SK-N-SH treated with all-trans-retinoic acid at 6 μM for 48 hours (cell line): Measurements from ENCODE around the gene ARHGDIB.

Experiments
- ATAC-seq: fragments of 200-7000 bp; cut with Tn5 transposase; 3 replicates; pipeline ENCODE4 v1.9.1; 2020; ENCODE audit warnings: mild to moderate bottlenecking, moderate library complexity
- ARNTL ChIP-seq: fragments of 450-650 bp; formaldehyde crosslinking; IDR thresholded peaks from 2 replicates; pipeline ENCODE4 v1.5.0; 2020; ENCODE audit warnings: low read depth, mild to moderate bottlenecking, moderate library complexity, borderline replicate concordance
- BACH2 ChIP-seq: fragments of 250-450 bp; sonication (Bioruptor Pico); IDR thresholded peaks from 2 replicates; pipeline ENCODE4 v1.9.0; 2021; ENCODE audit warnings: mild to moderate bottlenecking, borderline replicate concordance
- CSDC2 ChIP-seq: fragments of 250-450 bp; sonication (Bioruptor Pico); IDR thresholded peaks from 2 replicates; pipeline ENCODE4 v1.5.0; 2020; ENCODE audit warnings: mild to moderate bottlenecking, moderate library complexity
- ESRRG ChIP-seq: fragments of 250-450 bp; sonication (Bioruptor Pico); IDR thresholded peaks from 2 replicates; pipeline ENCODE4 v1.6.1; 2021; ENCODE audit warnings: mild to moderate bottlenecking
- GLIS3 ChIP-seq: fragments of 250-450 bp; sonication (Bioruptor Pico); IDR thresholded peaks from 2 replicates; pipeline ENCODE4 v1.5.0; 2020; ENCODE audit warnings: mild to moderate bottlenecking, moderate library complexity
- ISL1 ChIP-seq: fragments of 250-450 bp; sonication (Bioruptor Pico); IDR thresholded peaks from 2 replicates; pipeline ENCODE4 v2.1.2; 2022; ENCODE audit warnings: mild to moderate bottlenecking, moderate library complexity
- OSR1 ChIP-seq: fragments of 250-450 bp; sonication (Bioruptor Pico); IDR thresholded peaks from 2 replicates; pipeline ENCODE4 v1.8.0; 2022; ENCODE audit warnings: moderate library complexity, mild to moderate bottlenecking, inconsistent platforms
- PATZ1 ChIP-seq: fragments of 250-450 bp; sonication (Bioruptor Pico); IDR thresholded peaks from 2 replicates; pipeline ENCODE4 v1.8.0; 2020; ENCODE audit warnings: mild to moderate bottlenecking, moderate library complexity, borderline replicate concordance
- PPARA ChIP-seq: fragments of 250-450 bp; sonication (Bioruptor Pico); IDR thresholded peaks from 2 replicates; pipeline ENCODE4 v1.5.0; 2020; ENCODE audit warnings: mild to moderate bottlenecking, borderline replicate concordance
- RARB ChIP-seq: fragments of 250-450 bp; sonication (Bioruptor Pico); IDR thresholded peaks from 2 replicates; pipeline ENCODE4 v1.8.0; 2021; ENCODE audit warnings: mild to moderate bottlenecking, moderate library complexity
- SNAI2 ChIP-seq: fragments of 250-450 bp; sonication (Bioruptor Pico); IDR thresholded peaks from 2 replicates; pipeline ENCODE4 v1.5.0; 2020; ENCODE audit warnings: mild to moderate bottlenecking, moderate library complexity
- TCF4 ChIP-seq: fragments of 250-450 bp; sonication (Bioruptor Pico); IDR thresholded peaks from 2 replicates; pipeline ENCODE4 v1.8.0; 2021; ENCODE audit warnings: mild to moderate bottlenecking, moderate library complexity, borderline replicate concordance
- TOX ChIP-seq: fragments of 250-450 bp; sonication (Bioruptor Pico); IDR thresholded peaks from 2 replicates; pipeline ENCODE4 v1.8.0; 2021; ENCODE audit warnings: mild to moderate bottlenecking, moderate library complexity, borderline replicate concordance
- TSHZ2 ChIP-seq: fragments of 250-450 bp; sonication (Bioruptor Pico); IDR thresholded peaks from 2 replicates; pipeline ENCODE4 v1.5.0; 2020; ENCODE audit warnings: mild to moderate bottlenecking, moderate library complexity
- ZC3H10 ChIP-seq: fragments of 250-450 bp; sonication (Bioruptor Pico); IDR thresholded peaks from 2 replicates; pipeline ENCODE4 v1.5.1; 2021; ENCODE audit warnings: mild to moderate bottlenecking, moderate library complexity
- ZFP3 ChIP-seq: fragments of 250-450 bp; sonication (Bioruptor Pico); IDR thresholded peaks from 2 replicates; pipeline ENCODE4 v1.5.0; 2020; ENCODE audit warnings: mild to moderate bottlenecking, moderate library complexity
- ZFP30 ChIP-seq: fragments of 450-650 bp; formaldehyde crosslinking; IDR thresholded peaks from 2 replicates; pipeline ENCODE4 v1.5.0; 2022; ENCODE audit warnings: mild to moderate bottlenecking, moderate library complexity
- ZNF565 ChIP-seq: fragments of 450-650 bp; formaldehyde crosslinking; conservative IDR thresholded peaks from 2 replicates; pipeline ENCODE4 v1.5.0; 2020; ENCODE audit warnings: low read depth, mild to moderate bottlenecking, moderate library complexity
- ZNF70 ChIP-seq: fragments of 450-650 bp; formaldehyde crosslinking; IDR thresholded peaks from 2 replicates; pipeline ENCODE4 v1.5.0; 2020; ENCODE audit warnings: mild to moderate bottlenecking, moderate library complexity
- TF ChIP-seq, protein P1 (sequence below): fragments of 250-450 bp; sonication (Bioruptor Pico); IDR thresholded peaks from 2 replicates; pipeline ENCODE4 v1.5.1; 2020; ENCODE audit warnings: low read depth, mild to moderate bottlenecking, moderate library complexity
- TF ChIP-seq, protein P2 (sequence below): fragments of 250-450 bp; sonication (Bioruptor Pico); IDR thresholded peaks from 2 replicates; pipeline ENCODE4 v1.5.1; 2021; ENCODE audit warnings: mild to moderate bottlenecking, moderate library complexity

Gene ARHGDIB

GRCh38 chr12:15004421-15004820 is 43.0 kb upstream of the ARHGDIB start:
- ATAC-seq: no peak
- no peak for TF ChIP-seq ZFP30 (CRISPR knock-in tag)
- TF ChIP-seq PATZ1 (CRISPR knock-in tag): no peak
- TF ChIP-seq, protein P1, sequence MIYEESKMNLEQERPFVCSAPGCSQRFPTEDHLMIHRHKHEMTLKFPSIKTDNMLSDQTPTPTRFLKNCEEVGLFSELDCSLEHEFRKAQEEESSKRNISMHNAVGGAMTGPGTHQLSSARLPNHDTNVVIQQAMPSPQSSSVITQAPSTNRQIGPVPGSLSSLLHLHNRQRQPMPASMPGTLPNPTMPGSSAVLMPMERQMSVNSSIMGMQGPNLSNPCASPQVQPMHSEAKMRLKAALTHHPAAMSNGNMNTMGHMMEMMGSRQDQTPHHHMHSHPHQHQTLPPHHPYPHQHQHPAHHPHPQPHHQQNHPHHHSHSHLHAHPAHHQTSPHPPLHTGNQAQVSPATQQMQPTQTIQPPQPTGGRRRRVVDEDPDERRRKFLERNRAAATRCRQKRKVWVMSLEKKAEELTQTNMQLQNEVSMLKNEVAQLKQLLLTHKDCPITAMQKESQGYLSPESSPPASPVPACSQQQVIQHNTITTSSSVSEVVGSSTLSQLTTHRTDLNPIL: no peak
- no peak for TF ChIP-seq ZNF70
- no peak for TF ChIP-seq OSR1
- TF ChIP-seq TCF4 (CRISPR knock-in tag): no peak
- TF ChIP-seq TOX (CRISPR knock-in tag): no peak
- no peak for TF ChIP-seq ZNF565

DNA sequence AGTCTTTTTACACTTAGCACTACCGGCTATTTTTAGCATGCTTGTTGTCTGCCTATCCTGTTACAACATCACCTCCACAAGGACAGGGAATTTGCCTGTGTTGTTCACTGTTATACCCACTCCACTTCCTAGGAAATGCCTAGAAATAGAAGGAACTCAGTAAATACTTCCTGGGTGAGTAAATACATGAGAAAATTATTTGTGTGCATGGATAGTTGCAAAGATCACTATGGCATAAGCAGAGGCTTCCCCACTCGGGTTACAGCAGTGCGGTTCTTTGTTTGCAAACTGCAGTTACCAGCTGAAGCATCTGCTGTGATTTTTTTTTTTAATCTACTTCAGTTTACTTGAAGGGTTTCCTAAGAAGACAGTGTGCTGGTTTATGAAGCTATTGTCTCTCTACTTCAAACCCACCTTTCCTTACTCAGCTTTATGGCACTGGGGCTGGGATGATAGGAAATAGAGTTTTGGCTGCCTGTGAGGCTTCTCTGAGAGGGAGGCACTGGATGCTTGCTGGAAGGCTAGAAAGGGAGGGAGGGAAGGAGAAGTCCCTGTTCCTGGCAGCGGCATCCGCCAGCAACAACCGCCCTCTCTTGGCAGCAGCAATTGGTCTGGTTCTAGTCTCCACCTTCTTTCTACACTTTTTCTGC is 40.5 kb upstream of the ARHGDIB start:
- TF ChIP-seq OSR1: no peak
- no peak for TF ChIP-seq CSDC2
- no peak for TF ChIP-seq PATZ1 (CRISPR knock-in tag)
- TF ChIP-seq, protein P1: no peak
- no peak for TF ChIP-seq ARNTL (CRISPR knock-in tag)
- TF ChIP-seq ZNF565: no peak
- no peak for TF ChIP-seq ISL1 (CRISPR knock-in tag)
- no peak for TF ChIP-seq ZC3H10
- TF ChIP-seq ZFP30 (CRISPR knock-in tag): no peak
- no peak for TF ChIP-seq BACH2 (CRISPR knock-in tag)
- no peak for TF ChIP-seq GLIS3 (CRISPR knock-in tag)
- TF ChIP-seq, protein P2, sequence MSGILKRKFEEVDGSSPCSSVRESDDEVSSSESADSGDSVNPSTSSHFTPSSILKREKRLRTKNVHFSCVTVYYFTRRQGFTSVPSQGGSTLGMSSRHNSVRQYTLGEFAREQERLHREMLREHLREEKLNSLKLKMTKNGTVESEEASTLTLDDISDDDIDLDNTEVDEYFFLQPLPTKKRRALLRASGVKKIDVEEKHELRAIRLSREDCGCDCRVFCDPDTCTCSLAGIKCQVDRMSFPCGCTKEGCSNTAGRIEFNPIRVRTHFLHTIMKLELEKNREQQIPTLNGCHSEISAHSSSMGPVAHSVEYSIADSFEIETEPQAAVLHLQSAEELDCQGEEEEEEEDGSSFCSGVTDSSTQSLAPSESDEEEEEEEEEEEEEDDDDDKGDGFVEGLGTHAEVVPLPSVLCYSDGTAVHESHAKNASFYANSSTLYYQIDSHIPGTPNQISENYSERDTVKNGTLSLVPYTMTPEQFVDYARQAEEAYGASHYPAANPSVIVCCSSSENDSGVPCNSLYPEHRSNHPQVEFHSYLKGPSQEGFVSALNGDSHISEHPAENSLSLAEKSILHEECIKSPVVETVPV (CRISPR knock-in tag): no peak
- TF ChIP-seq PPARA (CRISPR knock-in tag): no peak
- no peak for TF ChIP-seq TOX (CRISPR knock-in tag)
- no peak for TF ChIP-seq TSHZ2 (CRISPR knock-in tag)
- peak; percentile 74 for ATAC-seq

DNA sequence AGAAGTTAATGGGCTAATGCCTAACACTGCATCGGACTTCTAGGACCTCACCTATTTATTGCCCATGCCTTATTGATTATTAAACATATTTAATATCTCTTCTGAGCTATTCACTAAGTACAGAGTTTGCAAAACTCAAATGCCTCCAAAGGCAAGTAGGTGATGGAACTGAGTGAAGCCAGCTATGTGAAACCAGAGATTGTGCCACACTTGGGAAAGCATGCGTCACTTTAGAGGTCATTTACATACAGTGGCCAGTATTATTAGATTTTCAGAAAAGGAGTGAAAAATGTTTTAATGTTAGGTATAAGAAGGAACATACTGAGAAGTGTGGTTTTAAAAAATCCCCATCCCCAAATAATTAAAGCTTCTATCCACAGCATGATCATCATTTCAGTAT is 39.2 kb upstream of the ARHGDIB start:
- ATAC-seq: no peak
- TF ChIP-seq ZNF565 (no peak), TOX (CRISPR knock-in tag) (no peak), PATZ1 (CRISPR knock-in tag) (no peak), OSR1 (no peak), TSHZ2 (CRISPR knock-in tag) (no peak), ZFP3 (CRISPR knock-in tag) (no peak), GLIS3 (CRISPR knock-in tag) (no peak), SNAI2 (CRISPR knock-in tag) (no peak), ESRRG (no peak), RARB (CRISPR knock-in tag) (no peak), ZC3H10 (no peak), ARNTL (CRISPR knock-in tag) (no peak), ZFP30 (CRISPR knock-in tag) (no peak)
